HG03558 (cell line): ENCODE data around the gene PRPF19.

ENCODE experiments used
- ATAC-seq: cut with Tn5 transposase; IDR thresholded peaks from one replicate; pipeline ENCODE4 v1.9.1; 2021; ENCODE audit warnings: moderate number of reproducible peaks; ENCODE audit not compliant: unreplicated experiment; ENCODE audit errors: extremely low read depth

Gene PRPF19

GRCh38 chr11:60924906-60925853 is 18.8 kb upstream of the PRPF19 start:
- ATAC-seq = no peak

DNA sequence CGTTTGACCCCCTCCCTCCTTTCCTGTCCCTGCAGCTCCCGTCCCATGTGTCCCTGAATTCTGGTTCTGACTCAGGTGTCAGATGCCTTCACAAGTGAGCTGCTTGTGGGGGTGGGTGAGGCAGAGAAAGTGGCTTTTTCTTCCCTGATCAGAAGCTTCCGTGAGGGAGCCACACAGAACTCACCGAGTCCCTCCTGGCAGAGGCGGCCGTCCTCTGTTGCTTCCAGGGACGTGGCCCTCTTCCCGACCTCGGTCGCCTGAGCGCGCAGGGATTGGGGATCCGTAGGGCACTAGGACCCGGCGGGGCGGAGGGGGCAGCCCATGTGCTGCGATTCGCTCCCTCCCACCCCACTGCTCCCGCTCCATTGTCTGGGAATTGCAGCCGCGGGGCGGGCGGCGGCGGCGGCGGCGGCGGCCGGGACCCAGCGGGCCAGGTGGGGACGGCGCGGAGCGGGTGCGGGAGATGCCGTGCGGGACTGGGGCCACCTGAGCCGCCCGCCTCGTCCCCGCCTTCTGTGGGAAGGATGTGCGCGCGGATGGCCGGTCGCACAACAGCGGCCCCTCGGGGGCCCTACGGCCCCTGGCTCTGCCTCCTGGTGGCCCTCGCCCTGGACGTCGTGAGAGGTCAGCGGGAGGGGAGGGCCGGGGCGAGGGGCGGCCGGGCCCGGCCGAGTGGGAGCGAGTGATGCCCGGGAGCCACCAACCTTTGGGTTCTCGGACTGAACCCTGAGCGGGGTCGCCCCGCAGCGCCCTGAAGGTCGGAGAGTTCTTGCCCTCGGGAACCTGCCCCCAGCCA is 17.9 kb upstream of the PRPF19 start, which contains the start of gene TMEM132A:
TMEM132A (plus strand) TSS at position 351 of the 796 bp plus-strand sequence; CDS start at position 525, 174 bp downstream.
- ATAC-seq = no peak

DNA sequence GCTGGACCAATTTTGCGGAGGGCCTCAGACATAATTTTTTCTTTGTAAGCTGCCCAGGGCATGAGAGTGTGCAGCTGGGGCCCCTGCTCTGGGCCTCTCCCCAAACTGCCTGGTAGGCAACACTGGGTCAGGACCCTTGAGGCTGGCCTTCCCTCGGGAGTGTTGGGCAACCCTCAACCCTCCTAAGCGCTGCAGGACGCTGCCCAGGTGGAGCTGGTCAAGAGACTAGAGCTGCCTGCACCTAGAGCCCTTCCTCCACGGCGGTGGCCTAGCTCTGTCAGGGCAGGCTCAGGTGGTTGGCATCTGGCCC is 17.4 kb upstream of the PRPF19 start:
- no peak for ATAC-seq

- no peak for ATAC-seq
Measured at GRCh38 chr11:60923326-60923725, 16.9 kb upstream of the PRPF19 start.

- ATAC-seq = no peak
Measured at GRCh38 chr11:60922906-60923305, 16.5 kb upstream of the PRPF19 start.

- no peak for ATAC-seq
Measured at GRCh38 chr11:60921777-60922335, 15.5 kb upstream of the PRPF19 start.

DNA sequence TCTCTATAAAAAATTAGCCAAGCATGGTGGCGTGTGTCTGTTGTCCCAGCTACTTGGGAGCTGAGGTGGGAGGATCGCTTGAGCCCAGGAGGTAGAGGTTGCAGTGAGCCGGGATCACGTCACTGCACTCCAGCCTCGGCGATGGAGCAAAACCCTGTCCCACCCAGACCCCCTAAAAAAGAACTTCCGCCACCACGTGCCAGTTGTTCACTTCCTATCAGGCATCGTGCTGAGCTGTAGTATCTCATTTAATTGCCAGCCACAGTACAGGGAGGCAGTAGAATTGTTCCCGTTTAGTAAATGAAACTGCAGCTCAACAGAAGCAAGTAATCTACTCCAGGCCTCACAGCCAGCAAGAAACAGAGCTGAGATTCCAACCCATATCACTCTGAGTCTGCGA is 14.9 kb upstream of the PRPF19 start:
- no peak for ATAC-seq

DNA sequence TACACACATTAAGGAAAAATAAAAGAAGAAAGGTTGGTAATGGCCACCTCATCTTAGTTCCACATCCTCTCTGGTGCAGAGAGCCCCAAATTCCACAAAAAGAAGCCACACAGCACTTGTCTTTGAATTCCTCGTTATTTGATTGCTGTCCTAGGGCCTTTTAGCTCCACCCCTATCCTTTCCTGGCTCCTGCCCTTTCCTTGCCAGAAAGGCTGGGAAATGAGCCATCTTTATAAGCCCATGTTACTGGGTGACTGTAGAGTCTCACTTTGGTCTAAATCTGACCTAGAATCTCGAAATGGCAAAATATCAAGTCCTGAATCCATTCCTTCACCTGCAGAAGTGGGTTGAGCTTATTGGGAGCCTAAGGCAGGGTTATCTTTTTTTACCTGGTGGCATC is 13.6 kb upstream of the PRPF19 start:
- ATAC-seq = no peak

DNA sequence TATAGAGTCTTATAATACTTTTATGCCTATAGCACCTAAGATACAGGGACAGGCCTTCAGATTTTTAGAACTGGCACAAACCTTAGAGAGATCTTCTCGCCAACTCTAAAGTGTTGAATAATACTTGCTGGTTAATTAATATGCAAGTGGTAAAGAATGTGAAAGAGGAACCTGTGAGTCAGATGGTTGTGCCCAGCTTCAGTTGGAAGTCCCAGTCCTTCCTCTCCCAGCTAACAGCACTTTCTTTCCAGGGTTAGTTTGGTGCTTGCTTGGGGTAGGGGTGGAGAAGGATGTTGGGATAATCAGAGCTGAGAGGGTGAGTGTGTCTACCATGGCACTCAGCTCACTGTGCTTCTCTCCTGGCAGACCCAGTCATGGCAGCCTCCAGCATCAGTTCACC is 12.9 kb upstream of the PRPF19 start:
- no peak for ATAC-seq

- ATAC-seq = no peak
Measured at GRCh38 chr11:60918939-60919265, 12.5 kb upstream of the PRPF19 start.

- no peak for ATAC-seq
Measured at GRCh38 chr11:60918251-60918938, 12.0 kb upstream of the PRPF19 start.

DNA sequence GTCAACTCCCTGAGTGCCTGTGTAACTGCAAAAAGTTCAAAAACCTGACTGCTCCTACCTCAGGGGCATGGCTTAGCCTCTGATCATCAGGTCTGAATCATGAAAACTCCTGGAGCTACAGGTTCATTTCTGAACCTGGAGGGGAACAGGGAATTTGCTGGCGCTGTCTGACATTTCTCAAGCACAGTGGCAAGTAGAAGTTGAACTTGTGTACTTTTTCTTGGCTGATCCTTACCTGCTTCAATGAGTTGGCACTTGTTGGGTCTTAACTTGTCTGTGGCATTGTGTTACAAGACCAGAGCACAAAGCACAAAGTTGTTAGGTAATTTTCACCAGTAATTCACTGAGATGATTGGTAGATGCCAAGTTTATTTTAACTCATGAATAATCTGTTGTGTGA is 10.9 kb upstream of the PRPF19 start:
- no peak for ATAC-seq

DNA sequence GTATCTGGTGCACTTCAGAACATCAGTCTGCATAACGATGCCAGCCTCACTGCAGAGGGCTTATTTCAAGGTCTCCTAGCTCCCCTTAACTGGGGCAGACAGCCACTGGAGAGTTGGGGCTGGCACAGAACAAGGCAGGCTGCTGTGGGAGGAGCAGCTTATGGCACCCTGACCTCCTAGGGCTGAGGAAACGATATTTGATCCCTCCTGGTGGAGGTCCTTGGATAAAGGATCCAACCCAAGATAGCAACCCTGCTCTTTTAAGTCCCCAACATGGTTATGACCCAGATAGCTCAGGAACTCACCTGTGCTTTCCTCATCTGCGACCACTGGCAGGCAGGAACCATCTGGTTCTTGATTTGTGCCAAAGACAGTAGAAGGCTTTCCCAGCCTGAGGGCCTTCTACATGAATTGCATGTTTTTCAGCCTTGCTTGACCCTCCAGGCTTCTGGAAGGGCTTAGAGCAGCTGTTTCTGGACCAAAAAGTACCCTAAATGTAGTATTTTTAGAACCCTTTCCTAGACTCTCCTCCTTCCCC is 10.4 kb upstream of the PRPF19 start:
- ATAC-seq = no peak

- peak; percentile 29 for ATAC-seq
Measured at GRCh38 chr11:60915248-60915914, 9.0 kb upstream of the PRPF19 start.

GRCh38 chr11:60914633-60915247 is 8.4 kb upstream of the PRPF19 start:
- no peak for ATAC-seq

DNA sequence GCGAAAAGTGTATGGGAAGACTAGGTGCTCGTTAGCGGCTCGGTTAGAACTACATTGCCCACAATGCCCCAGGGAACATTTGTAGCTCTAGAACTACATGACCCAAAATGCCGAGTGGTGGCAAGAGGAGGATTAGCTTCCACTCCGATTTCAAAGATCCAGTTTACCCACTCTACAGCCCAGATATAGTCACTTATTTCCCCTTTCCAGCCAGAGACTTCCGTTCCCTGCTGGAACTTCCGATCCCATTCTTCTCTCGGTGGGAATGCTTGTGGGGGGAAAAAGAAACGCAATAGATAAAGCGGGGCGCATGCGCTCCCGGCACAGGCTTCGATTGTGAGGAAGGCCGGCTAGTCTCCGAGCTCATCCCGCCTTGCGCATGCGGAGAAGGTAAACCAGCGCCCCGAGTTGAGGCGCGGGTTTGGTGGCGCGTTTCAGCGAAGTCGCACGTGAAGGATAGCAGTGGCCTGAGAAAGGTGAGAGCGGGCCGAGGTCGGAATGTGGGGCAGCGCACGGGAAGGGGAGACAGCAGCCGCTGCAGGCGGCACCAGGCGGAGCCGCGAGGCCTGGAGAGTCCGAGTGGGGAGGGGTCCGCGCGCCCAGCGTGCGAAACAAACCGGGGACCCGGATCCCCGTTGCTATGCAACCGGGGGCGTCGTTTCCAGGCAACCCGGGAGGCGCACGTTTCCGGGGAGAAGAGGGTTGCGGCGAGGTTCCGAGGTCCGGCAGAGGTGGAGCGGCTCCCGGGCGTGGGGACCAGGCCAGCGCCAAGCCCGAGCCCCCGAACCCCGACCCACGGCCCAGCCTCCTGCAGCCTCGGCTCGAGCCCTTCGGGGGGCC is 7.6 kb upstream of the PRPF19 start, which contains the start of gene TMEM109:
TMEM109 (plus strand) TSS at position 366 of the 840 bp plus-strand sequence. CDS start 5,536 bp downstream, outside the sequence.
- ATAC-seq = no peak

- ATAC-seq = no peak
Measured at GRCh38 chr11:60912851-60913528, 6.6 kb upstream of the PRPF19 start.
